C4-2B (cell line): Measurements from ENCODE around the gene EDAR.

Experiments
- CTCF ChIP-seq: fragments of 450-650 bp; conservative IDR thresholded peaks from 2 replicates; pipeline ENCODE4 v1.5.1; 2017; ENCODE audit warnings: mild to moderate bottlenecking
- ZFX ChIP-seq: fragments of 450-650 bp; IDR thresholded peaks from 2 replicates; pipeline ENCODE4 v1.6.1; 2017

DNA sequence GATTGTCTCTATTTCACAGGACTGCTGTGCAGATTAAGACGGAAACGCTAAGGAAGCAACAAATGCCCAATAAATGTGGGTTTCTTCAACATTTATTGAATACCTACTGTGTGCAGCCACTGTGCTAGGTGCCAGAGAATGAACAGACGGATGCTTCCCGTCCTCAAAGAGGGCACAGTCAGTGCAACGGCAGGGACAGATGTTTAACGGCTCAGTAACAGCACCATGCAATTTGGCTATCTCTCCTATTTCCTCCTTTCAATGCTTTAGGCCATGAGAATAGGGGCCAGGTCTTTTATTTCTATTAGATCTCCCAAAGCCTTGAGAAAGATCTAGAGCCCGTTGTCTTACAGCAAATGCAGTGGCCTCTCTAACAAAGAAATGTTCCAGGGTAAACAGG is 7.2 kb downstream of the EDAR start:
- TF ChIP-seq CTCF = no peak
- no peak for TF ChIP-seq ZFX
